Measurements from ENCODE around the gene CCL19.
A peak's percentile ranks its signal among the peaks of the same experiment; 100 is the strongest.

The CCL19 gene

DNA sequence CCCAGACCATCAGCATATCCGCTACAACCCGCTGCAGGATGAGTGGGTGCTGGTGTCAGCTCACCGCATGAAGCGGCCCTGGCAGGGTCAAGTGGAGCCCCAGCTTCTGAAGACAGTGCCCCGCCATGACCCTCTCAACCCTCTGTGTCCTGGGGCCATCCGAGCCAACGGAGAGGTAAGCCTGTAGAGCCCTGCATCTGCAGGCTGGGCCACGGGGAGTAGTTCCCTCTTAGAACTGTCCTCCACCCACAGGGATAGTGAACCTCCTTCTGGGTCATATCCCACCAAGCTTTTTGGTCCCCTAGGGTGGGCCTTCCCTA, 44.0 kb downstream of the CCL19 start:
- H3K36me3 Mint-ChIP-seq (ENCODE audit: low read depth): peaks cover 38% of the 10 kb centered on the region
- H3K4me3 Mint-ChIP-seq: peak overlapping the region; percentile 94
- H3K9me3 Mint-ChIP-seq: no peaks in the 10 kb centered on the region
- peaks cover 23% of the 10 kb centered on the region for H3K4me1 Mint-ChIP-seq (ENCODE audit: low read depth)
- peak overlapping the region; percentile 83 for H3K27ac Mint-ChIP-seq
- no peak for DNase-seq (ENCODE audit: low spot score)
- H3K27me3 Mint-ChIP-seq (ENCODE audit: low read depth): no peaks in the 10 kb centered on the region

DNA sequence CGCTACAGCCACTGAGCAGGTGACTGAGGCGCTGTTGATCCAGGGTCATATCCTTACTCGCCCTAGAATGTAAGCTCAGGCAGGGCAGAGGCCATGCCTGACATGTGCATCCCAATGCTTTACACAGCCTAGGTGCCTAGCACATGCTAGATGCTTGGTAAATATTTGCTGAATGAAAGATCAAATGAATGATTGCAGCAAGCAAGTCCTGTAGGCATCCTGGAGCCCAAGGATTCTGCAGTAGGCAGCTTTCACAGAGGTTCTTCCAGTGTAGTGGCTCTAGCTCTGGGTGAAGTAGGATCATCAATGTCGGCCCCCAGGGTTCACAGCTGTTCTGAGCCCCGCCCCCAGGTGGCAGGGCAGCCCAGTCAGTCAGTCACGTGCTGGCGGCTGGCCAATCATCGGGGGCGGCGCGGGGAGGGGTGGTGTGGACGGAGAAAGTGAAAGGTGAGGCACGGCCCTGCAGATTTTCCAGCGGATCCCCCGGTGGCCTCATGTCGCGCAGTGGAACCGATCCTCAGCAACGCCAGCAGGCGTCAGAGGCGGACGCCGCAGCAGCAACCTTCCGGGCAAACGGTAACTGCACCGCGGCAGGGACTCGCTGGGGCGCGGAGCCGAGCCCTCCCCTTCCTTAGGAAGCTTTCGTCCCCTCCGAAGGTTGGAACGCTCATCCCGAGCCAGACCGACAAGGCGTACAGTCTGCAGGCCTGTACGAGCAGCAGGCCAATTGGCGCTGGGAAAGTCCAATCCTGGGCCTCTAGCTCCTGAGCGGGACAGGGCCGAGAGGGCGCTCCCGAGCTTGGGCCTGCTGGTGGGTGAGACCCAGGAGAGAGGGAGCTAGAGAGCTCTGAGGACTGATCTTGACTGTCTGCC, 44.6 kb downstream of the CCL19 start, which contains the start of gene GALT:
Gene GALT (plus strand): TSS at position 465 of the 873 bp plus-strand sequence. CDS start 30 bp downstream, at position 495.
- H3K4me1 Mint-ChIP-seq (ENCODE audit: low read depth): peaks cover 23% of the 10 kb centered on the region
- no peaks in the 10 kb centered on the region for H3K9me3 Mint-ChIP-seq
- H3K27me3 Mint-ChIP-seq (ENCODE audit: low read depth): no peaks in the 10 kb centered on the region
- H3K27ac Mint-ChIP-seq: peak within 1 kb of the TSS; percentile 83
- H3K4me3 Mint-ChIP-seq: peak within 1 kb of the TSS; percentile 94
- peak; percentile 95 for DNase-seq (ENCODE audit: low spot score)
- peaks cover 38% of the 10 kb centered on the region for H3K36me3 Mint-ChIP-seq (ENCODE audit: low read depth)

GRCh38 chr9:34644766-34645314, 46.2 kb downstream of the CCL19 start:
- Mint-ChIP-seq H3K4me3 (no peak overlapping the region), H3K27ac (no peak overlapping the region), H3K4me1 (ENCODE audit: low read depth) (peaks cover 23% of the 10 kb centered on the region), H3K27me3 (ENCODE audit: low read depth) (no peaks in the 10 kb centered on the region), H3K36me3 (ENCODE audit: low read depth) (peaks cover 29% of the 10 kb centered on the region), H3K9me3 (no peaks in the 10 kb centered on the region)
- DNase-seq (ENCODE audit: low spot score): no peak

DNA sequence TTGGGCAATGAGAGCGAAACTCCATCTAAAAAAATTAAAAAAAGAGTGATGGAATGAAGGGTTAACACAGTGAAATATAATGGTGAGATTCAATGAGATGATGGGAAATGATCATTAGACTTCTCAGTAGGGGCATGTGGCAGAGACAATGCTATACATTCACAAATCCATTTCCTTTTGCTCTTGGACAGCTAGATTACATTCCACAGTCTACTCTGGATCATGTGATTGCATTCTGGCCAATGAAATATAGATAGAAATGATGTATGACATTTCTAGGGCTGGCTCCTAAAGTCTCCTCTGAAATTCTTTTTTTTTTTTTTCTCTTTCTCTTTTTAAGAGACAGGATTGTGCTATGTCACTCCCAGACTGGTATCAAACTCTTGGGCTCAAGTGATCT, 48.4 kb downstream of the CCL19 start:
- no peak for DNase-seq (ENCODE audit: low spot score)
- peaks cover 7% of the 10 kb centered on the region for H3K36me3 Mint-ChIP-seq (ENCODE audit: low read depth)
- H3K4me1 Mint-ChIP-seq (ENCODE audit: low read depth): peaks cover 18% of the 10 kb centered on the region
- H3K27ac Mint-ChIP-seq: no peak overlapping the region
- no peak overlapping the region for H3K4me3 Mint-ChIP-seq
- no peaks in the 10 kb centered on the region for H3K27me3 Mint-ChIP-seq (ENCODE audit: low read depth)
- no peaks in the 10 kb centered on the region for H3K9me3 Mint-ChIP-seq

Measured in T-helper 2 cell treated with Interferon-gamma antibody and Interleukin-4, amounts not matched to agents 5 μg/mL and 100 μg/mL, for 36 hours (primary cell).